ENCODE measurements around the gene GPR42. TPM values are rescaled to one million over a fixed set of nuclear protein-coding genes. Genes with fewer than 3 reads are reported as not detected.

GPR42 gene
- total RNA-seq, 1 experiment from 2014 or later: not detected

DNA sequence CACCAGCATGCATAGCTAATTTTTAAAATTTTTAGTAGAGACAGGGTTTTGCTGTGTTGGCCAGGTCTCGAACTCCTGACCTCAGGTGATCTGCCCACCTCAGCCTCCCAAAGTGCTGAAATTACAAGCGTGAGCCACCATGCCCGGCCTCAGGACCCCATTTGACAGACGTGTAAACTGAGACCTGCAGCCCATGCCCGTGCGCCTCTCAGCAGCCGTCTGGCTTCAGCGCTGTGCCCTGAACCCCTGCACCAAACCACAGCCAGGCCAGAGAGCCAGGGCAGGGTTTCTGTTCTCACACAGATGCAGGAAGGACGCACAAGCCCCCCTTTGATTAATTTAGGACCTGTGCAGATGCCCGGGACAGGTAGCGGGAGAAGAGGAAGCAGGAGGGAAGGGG, 30.4 kb upstream of the GPR42 start:
- Histone ChIP-seq H3K36me3 (no peaks in the 10 kb centered on the region), H3K9me3 (replicated peaks) (no peaks in the 10 kb centered on the region), H3K4me3 (no peak overlapping the region), H3K27ac (no peak overlapping the region), H3K4me1 (replicated peaks) (no peaks in the 10 kb centered on the region), H3K27me3 (replicated peaks) (no peaks in the 10 kb centered on the region)
- no peak for DNase-seq (ENCODE audit: low read depth in 1 of 2, low spot score in 2 of 2)

DNA sequence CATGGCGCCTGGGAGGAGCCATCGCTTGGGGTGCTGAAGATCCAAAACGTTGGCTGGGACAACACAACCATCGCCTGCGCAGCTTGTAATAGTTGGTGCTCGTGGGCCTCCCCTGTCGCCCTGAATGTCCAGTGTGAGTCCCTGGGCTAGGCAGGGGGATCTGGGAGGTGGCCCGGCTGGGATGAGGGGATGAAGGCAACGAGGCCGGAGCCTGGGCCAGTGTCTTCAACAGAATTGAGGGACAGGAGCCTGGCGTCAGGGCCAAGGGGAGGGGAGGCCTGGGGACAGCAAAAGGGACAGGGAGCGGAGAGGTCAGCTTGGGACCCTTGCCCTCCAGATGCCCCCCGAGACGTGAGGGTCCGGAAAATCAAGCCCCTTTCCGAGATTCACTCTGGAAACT, 29.9 kb upstream of the GPR42 start:
- DNase-seq (ENCODE audit: low read depth in 1 of 2, low spot score in 2 of 2): no peak
- Histone ChIP-seq H3K4me1 (replicated peaks) (no peaks in the 10 kb centered on the region), H3K27me3 (replicated peaks) (no peaks in the 10 kb centered on the region), H3K36me3 (no peaks in the 10 kb centered on the region), H3K4me3 (no peak overlapping the region), H3K27ac (no peak overlapping the region), H3K9me3 (replicated peaks) (no peaks in the 10 kb centered on the region)

- Histone ChIP-seq H3K27me3 (replicated peaks) (no peaks in the 10 kb centered on the region), H3K36me3 (no peaks in the 10 kb centered on the region), H3K4me1 (replicated peaks) (no peaks in the 10 kb centered on the region), H3K9me3 (replicated peaks) (no peaks in the 10 kb centered on the region), H3K4me3 (no peak overlapping the region), H3K27ac (no peak overlapping the region)
- DNase-seq (ENCODE audit: low read depth in 1 of 2, low spot score in 2 of 2): no peak
Measured at GRCh38 chr19:35341565-35342225, 29.2 kb upstream of the GPR42 start.

GRCh38 chr19:35342430-35342829, 28.4 kb upstream of the GPR42 start:
- no peak overlapping the region for H3K4me3 ChIP-seq
- H3K9me3 ChIP-seq (replicated peaks): no peaks in the 10 kb centered on the region
- no peak for DNase-seq (ENCODE audit: low read depth in 1 of 2, low spot score in 2 of 2)

DNA sequence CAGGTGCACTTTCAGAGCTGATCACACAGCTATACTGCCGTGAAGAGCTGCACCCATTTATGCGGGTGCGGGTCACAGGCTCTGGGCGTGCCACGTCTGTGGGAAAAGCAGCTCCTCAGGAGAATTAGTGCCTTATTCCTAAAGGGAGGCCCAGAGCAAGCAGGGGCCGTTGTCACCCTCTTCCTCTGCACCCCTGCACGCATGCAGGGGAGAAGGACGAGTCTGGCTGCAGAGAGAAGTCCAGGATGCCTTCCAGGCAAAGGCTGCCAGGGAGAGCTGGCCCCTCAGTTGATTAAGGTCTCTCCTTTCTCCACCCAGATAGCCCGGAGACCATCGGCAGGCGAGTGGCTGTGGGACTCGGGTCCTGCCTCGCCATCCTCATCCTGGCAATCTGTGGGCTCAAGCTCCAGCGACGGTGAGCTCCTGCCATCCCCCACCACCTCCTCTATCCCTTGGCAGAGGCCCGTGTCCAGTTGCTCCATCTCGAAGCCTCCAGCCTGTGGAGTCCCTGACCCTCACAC, 26.3 kb upstream of the GPR42 start:
- H3K27ac ChIP-seq: no peak overlapping the region
- H3K4me3 ChIP-seq: no peak overlapping the region
- no peaks in the 10 kb centered on the region for H3K36me3 ChIP-seq
- H3K4me1 ChIP-seq (replicated peaks): no peaks in the 10 kb centered on the region
- DNase-seq (ENCODE audit: low read depth in 1 of 2, low spot score in 2 of 2): no peak
- no peaks in the 10 kb centered on the region for H3K9me3 ChIP-seq (replicated peaks)
- no peaks in the 10 kb centered on the region for H3K27me3 ChIP-seq (replicated peaks)

More at GRCh38 chr19:35342430-35342829, 28.4 kb upstream of the GPR42 start:
- Histone ChIP-seq H3K27ac (no peak overlapping the region), H3K4me1 (replicated peaks) (no peaks in the 10 kb centered on the region), H3K36me3 (no peaks in the 10 kb centered on the region), H3K27me3 (replicated peaks) (no peaks in the 10 kb centered on the region)

DNA sequence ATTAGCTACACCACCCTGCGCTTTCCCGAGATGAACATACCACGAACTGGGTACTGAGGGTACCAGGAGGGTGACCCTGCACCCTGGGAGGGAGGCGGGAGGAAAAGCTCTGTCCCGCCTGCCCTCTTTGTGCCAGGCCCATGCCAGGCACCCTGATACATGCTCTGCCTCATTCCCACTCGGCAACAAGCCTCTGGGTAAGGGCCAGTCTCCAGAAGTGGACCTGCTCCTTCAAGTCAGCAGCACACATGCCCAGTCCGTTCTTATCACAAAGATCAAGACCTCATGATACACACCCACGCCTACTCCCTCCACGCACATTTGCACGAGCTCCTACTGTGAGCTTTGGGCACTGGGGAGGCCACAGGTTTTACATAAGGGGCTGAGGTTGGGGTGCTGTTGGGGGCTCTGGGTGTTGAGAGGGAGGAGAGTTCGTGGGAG, 25.2 kb upstream of the GPR42 start:
- Histone ChIP-seq H3K9me3 (replicated peaks) (no peaks in the 10 kb centered on the region), H3K36me3 (no peaks in the 10 kb centered on the region), H3K4me3 (no peak overlapping the region), H3K4me1 (replicated peaks) (no peaks in the 10 kb centered on the region), H3K27ac (no peak overlapping the region), H3K27me3 (replicated peaks) (peaks cover 5% of the 10 kb centered on the region; the same call in 1 of the 2 replicates)
- DNase-seq (ENCODE audit: low read depth in 1 of 2, low spot score in 2 of 2): no peak

- H3K36me3 ChIP-seq: no peaks in the 10 kb centered on the region
- no peak overlapping the region for H3K4me3 ChIP-seq
- H3K27me3 ChIP-seq (replicated peaks): peaks cover 5% of the 10 kb centered on the region; the same call in 1 of the 2 replicates
- no peaks in the 10 kb centered on the region for H3K4me1 ChIP-seq (replicated peaks)
- no peak for DNase-seq (ENCODE audit: low read depth in 1 of 2, low spot score in 2 of 2)
- H3K27ac ChIP-seq: no peak overlapping the region
- no peaks in the 10 kb centered on the region for H3K9me3 ChIP-seq (replicated peaks)
Measured at GRCh38 chr19:35346193-35347052, 24.4 kb upstream of the GPR42 start.

DNA sequence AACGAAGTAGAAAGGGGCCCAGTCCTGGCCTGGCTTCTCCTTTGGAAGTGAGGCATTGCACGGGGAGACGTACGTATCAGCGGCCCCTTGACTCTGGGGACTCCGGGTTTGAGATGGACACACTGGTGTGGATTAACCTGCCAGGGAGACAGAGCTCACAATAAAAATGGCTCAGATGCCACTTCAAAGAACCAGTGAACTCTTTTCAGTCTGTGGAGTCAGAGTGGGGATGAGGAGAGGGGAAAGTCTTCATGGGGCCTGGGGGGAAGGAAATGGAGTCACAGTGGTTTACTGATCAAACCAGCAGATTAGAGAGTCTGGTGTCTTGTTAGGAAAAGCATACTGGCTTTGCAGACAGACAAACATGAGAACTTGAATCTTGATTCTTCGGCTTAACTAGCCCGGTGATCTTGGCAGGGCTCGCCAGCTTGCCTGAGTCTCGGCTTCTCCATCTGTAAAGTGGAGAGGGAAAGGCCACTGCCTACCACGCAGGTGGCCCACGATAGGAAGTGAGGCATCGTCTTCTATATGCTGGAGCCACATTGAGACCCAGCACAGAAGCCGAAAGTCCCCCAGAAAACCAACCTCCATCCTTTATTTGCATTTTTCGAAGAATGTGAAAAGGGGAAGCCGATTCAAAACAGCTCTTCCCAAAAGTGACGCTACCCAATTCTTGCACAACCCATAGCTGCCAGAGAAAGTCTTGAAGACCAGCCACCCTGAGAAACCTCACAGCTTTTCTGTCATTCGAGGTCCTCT, 23.5 kb upstream of the GPR42 start, which contains the start of gene FFAR1:
Gene FFAR1, plus strand, starts transcription at position 732 of the 759 bp plus-strand sequence. CDS start 3,650 bp downstream, outside the sequence.
- no peaks in the 10 kb centered on the region for H3K36me3 ChIP-seq
- H3K27me3 ChIP-seq (replicated peaks): peaks cover 5% of the 10 kb centered on the region; the same call in 1 of the 2 replicates
- H3K4me1 ChIP-seq (replicated peaks): no peaks in the 10 kb centered on the region
- no peak within 1 kb of the TSS for H3K4me3 ChIP-seq
- H3K9me3 ChIP-seq (replicated peaks): no peaks in the 10 kb centered on the region
- no peak within 1 kb of the TSS for H3K27ac ChIP-seq
- no peak for DNase-seq (ENCODE audit: low read depth in 1 of 2, low spot score in 2 of 2)

GRCh38 chr19:35347930-35348298, 23.0 kb upstream of the GPR42 start:
- DNase-seq (ENCODE audit: low read depth in 1 of 2, low spot score in 2 of 2): no peak
- Histone ChIP-seq H3K36me3 (no peaks in the 10 kb centered on the region), H3K4me1 (replicated peaks) (no peaks in the 10 kb centered on the region), H3K9me3 (replicated peaks) (no peaks in the 10 kb centered on the region), H3K27ac (no peak overlapping the region), H3K27me3 (replicated peaks) (peaks cover 5% of the 10 kb centered on the region; the same call in 1 of the 2 replicates), H3K4me3 (no peak overlapping the region)

DNA sequence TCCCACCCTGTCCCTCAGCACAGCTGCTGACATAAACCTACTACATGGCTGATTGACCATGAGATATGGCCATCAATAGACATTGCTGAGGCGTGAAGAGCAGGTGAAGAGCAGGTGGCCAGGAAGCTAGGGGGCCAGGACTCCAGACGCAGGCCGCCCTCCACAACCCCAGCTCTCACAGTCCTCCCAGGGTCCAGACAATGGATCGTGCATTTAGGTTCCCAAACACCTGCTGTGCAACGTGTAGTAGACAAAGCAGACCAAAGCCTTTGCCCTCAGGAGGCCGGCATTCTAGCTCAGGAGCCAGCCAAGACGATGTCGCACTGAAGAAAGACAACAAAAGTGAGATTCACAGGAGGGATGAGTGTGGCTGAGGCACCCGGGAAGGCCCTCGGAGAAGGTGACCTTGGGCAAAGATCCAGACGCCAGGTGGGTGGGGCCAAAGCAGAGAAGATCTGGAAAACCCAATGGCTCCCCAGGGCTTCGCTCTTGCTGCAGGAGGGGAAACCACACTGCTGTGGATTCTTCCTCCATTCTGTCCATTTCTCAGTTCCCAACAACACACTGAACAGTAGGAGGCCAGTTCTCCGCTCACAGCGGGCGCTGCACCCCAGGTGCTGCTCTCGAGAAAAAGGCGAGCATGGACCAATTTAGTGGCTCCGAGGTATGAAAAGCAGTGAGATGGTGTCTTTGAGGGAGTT, 21.8 kb upstream of the GPR42 start:
- H3K27me3 ChIP-seq (replicated peaks): peaks cover 11% of the 10 kb centered on the region
- no peak overlapping the region for H3K4me3 ChIP-seq
- no peak for DNase-seq (ENCODE audit: low read depth in 1 of 2, low spot score in 2 of 2)
- H3K36me3 ChIP-seq: no peaks in the 10 kb centered on the region
- no peaks in the 10 kb centered on the region for H3K4me1 ChIP-seq (replicated peaks)
- no peaks in the 10 kb centered on the region for H3K9me3 ChIP-seq (replicated peaks)
- no peak overlapping the region for H3K27ac ChIP-seq

GRCh38 chr19:35349614-35350521, 21.0 kb upstream of the GPR42 start:
- Histone ChIP-seq H3K36me3 (no peaks in the 10 kb centered on the region), H3K27me3 (replicated peaks) (peaks cover 11% of the 10 kb centered on the region), H3K9me3 (replicated peaks) (no peaks in the 10 kb centered on the region), H3K4me1 (replicated peaks) (no peaks in the 10 kb centered on the region), H3K4me3 (no peak overlapping the region), H3K27ac (no peak overlapping the region)
- DNase-seq (ENCODE audit: low read depth in 1 of 2, low spot score in 2 of 2): no peak

GRCh38 chr19:35350591-35350990, 20.3 kb upstream of the GPR42 start:
- no peaks in the 10 kb centered on the region for H3K36me3 ChIP-seq
- H3K9me3 ChIP-seq (replicated peaks): no peaks in the 10 kb centered on the region
- peaks cover 11% of the 10 kb centered on the region for H3K27me3 ChIP-seq (replicated peaks)
- no peak for DNase-seq (ENCODE audit: low read depth in 1 of 2, low spot score in 2 of 2)
- no peak overlapping the region for H3K4me3 ChIP-seq
- no peak overlapping the region for H3K27ac ChIP-seq
- no peaks in the 10 kb centered on the region for H3K4me1 ChIP-seq (replicated peaks)

Measured in SJSA1 (cell line).